SK-N-SH (cell line): ENCODE data around the gene CHIC1. TPM values are rescaled to one million over a fixed set of nuclear protein-coding genes. Genes with fewer than 3 reads are reported as not detected.

ENCODE experiments used
- CTCF ChIA-PET: fragments of 300-600, 350-600 bp; formaldehyde crosslinking; extraction: SDS; loops from one replicate; lab custom pipeline; 2021; lab: Yijun Ruan, JAX
- POLR2A ChIA-PET: fragments of 350-600 bp; sonication (Branson Sonifier 250); formaldehyde crosslinking; extraction: SDS; loops from one replicate; lab custom pipeline; 2020; ENCODE audit warnings: antibody characterized with exemption, inconsistent platforms; lab: Yijun Ruan, JAX
- DNase-seq: peaks from one replicate; pipeline ENCODE4 v3.0.0; 2012
- H2AFZ ChIP-seq: fragments of 200-600 bp; sonication (generic); 2 replicates; pipeline ENCODE4 v1.8.1; 2016; ENCODE audit warnings: antibody characterized with exemption, mild to moderate bottlenecking, low read depth
- H3F3A ChIP-seq: fragments of 200-600 bp; sonication (generic); replicated peaks from 2 replicates; pipeline ENCODE3; 2016; ENCODE audit warnings: antibody characterized with exemption, mild to moderate bottlenecking; ENCODE audit not compliant: insufficient read depth
- H3K27ac ChIP-seq, 2 experiments: fragments of 200-500 bp in 1 of 2; fragments of 200-600 bp in 1 of 2; sonication (Bioruptor generic) in 1 of 2; sonication (generic), shearing (Covaris generic) in 1 of 2; 2 replicates each; pipeline versions ENCODE4 v1.5.1 to v1.6.1; 2014 to 2016; ENCODE audit warnings: low read depth in 2 of 2, inconsistent platforms in 1 of 2, low read length in 1 of 2, mild to moderate bottlenecking in 1 of 2, mixed read lengths in 1 of 2
- H3K27me3 ChIP-seq: fragments of 200-600 bp; sonication (generic), shearing (Covaris generic); 2 replicates; pipeline ENCODE4 v1.6.1; 2016; ENCODE audit warnings: mixed run types; ENCODE audit not compliant: insufficient read depth
- H3K36me3 ChIP-seq, 2 experiments: fragments of 200-500 bp in 1 of 2; fragments of 200-600 bp in 1 of 2; sonication (Bioruptor generic) in 1 of 2; sonication (generic) in 1 of 2; replicated peaks in 1 of 2; 2 replicates each; pipeline versions ENCODE3 to v1.5.1; 2014 to 2016; ENCODE audit warnings: low read length in 1 of 2, mild to moderate bottlenecking in 1 of 2; ENCODE audit not compliant: insufficient read depth in 2 of 2, control insufficient read depth in 1 of 2
- H3K4me1 ChIP-seq, 2 experiments: fragments of 200-500 bp in 1 of 2; fragments of 200-600 bp in 1 of 2; sonication (Bioruptor generic) in 1 of 2; sonication (generic), shearing (Covaris generic) in 1 of 2; 2 replicates each; pipeline versions ENCODE4 v1.5.1 to v1.6.1; 2014 to 2016; ENCODE audit warnings: low read depth in 1 of 2, low read length in 1 of 2, mixed run types in 1 of 2; ENCODE audit not compliant: insufficient read depth in 2 of 2, control insufficient read depth in 1 of 2
- H3K4me2 ChIP-seq: fragments of 200-600 bp; sonication (generic), shearing (Covaris generic); 2 replicates; pipeline ENCODE4 v1.6.1; 2017; ENCODE audit warnings: mixed run types
- H3K4me3 ChIP-seq, 2 experiments: fragments of 200-500 bp in 1 of 2; fragments of 200-600 bp in 1 of 2; sonication (Bioruptor generic) in 1 of 2; sonication (generic), shearing (Covaris generic) in 1 of 2; 2 replicates each; pipeline versions ENCODE4 v1.5.1 to v1.8.1; 2014 to 2016; ENCODE audit warnings: low read depth in 2 of 2, inconsistent platforms in 1 of 2, low read length in 1 of 2, mild to moderate bottlenecking in 1 of 2, mixed read lengths in 1 of 2, moderate library complexity in 1 of 2
- H3K79me2 ChIP-seq: fragments of 200-600 bp; sonication (generic); 2 replicates; pipeline ENCODE4 v1.8.1; 2017; ENCODE audit warnings: mild to moderate bottlenecking; ENCODE audit not compliant: insufficient read depth
- H3K9ac ChIP-seq: fragments of 200-600 bp; sonication (generic); 2 replicates; pipeline ENCODE4 v1.6.1; 2017; ENCODE audit warnings: mixed run types
- H3K9me2 ChIP-seq: fragments of 200-600 bp; sonication (generic); 2 replicates; pipeline ENCODE4 v1.6.1; 2017; ENCODE audit warnings: mixed run types
- H3K9me3 ChIP-seq: fragments of 200-600 bp; sonication (generic); 2 replicates; pipeline ENCODE4 v1.6.1; 2017; ENCODE audit warnings: mixed run types, mild to moderate bottlenecking, moderate library complexity
- H4K20me1 ChIP-seq: fragments of 200-600 bp; sonication (generic); 2 replicates; pipeline ENCODE4 v1.6.1; 2017; ENCODE audit warnings: mild to moderate bottlenecking, mixed run types; ENCODE audit not compliant: insufficient read depth
- CHD2 ChIP-seq: fragments of 150-350 bp; IDR thresholded peaks from 2 replicates; pipeline ENCODE4 v1.6.1; 2018; ENCODE audit warnings: low read length; ENCODE audit not compliant: partially characterized antibody
- CTCF ChIP-seq: fragments of 200-600 bp; sonication (generic); IDR thresholded peaks from 2 replicates; pipeline ENCODE4 v1.6.1; 2017; ENCODE audit warnings: antibody characterized with exemption, mild to moderate bottlenecking, moderate library complexity
- ELF1 ChIP-seq: IDR thresholded peaks from 2 replicates; pipeline ENCODE4 v1.4.0; 2012
- EP300 ChIP-seq, 2 experiments: IDR thresholded peaks; 2 replicates each; pipeline versions ENCODE4 v1.4.0 to v1.6.1; 2012; ENCODE audit warnings: borderline replicate concordance in 1 of 2, low read depth in 1 of 2, low read length in 1 of 2
- GATA2 ChIP-seq: sonication (generic); formaldehyde crosslinking; IDR thresholded peaks from 2 replicates; pipeline ENCODE4 v1.5.0; 2020; ENCODE audit warnings: mild to moderate bottlenecking, missing genetic modification reagents
- MAX ChIP-seq: IDR thresholded peaks from 2 replicates; pipeline ENCODE4 v1.4.0; 2012; ENCODE audit warnings: low read depth
- NFIC ChIP-seq: IDR thresholded peaks from 2 replicates; pipeline ENCODE4 v1.4.0; 2012; ENCODE audit warnings: borderline replicate concordance
- NRF1 ChIP-seq: IDR thresholded peaks from 2 replicates; pipeline ENCODE4 v1.6.1; 2012; ENCODE audit warnings: low read depth, mild to moderate bottlenecking, low read length
- POLR2AphosphoS5 ChIP-seq: IDR thresholded peaks from 2 replicates; pipeline ENCODE4 v1.6.1; 2012; ENCODE audit warnings: low read depth, low read length
- REST ChIP-seq: IDR thresholded peaks from 2 replicates; pipeline ENCODE4 v1.6.1; 2012; ENCODE audit warnings: mild to moderate bottlenecking, low read depth, low read length, moderate library complexity
- RFX5 ChIP-seq: IDR thresholded peaks from 2 replicates; pipeline ENCODE4 v1.6.1; 2012; ENCODE audit warnings: mild to moderate bottlenecking, improper control_type of control experiment, low read length
- RXRA ChIP-seq: IDR thresholded peaks from 2 replicates; pipeline ENCODE4 v1.4.0; 2012; ENCODE audit warnings: low read depth, mild to moderate bottlenecking, borderline replicate concordance
- SIN3A ChIP-seq: IDR thresholded peaks from 2 replicates; pipeline ENCODE4 v1.6.1; 2012; ENCODE audit warnings: low read depth, mild to moderate bottlenecking, low read length, moderate library complexity, borderline replicate concordance
- TCF12 ChIP-seq: IDR thresholded peaks from 2 replicates; pipeline ENCODE4 v1.4.0; 2012
- TEAD4 ChIP-seq: IDR thresholded peaks from 2 replicates; pipeline ENCODE4 v1.4.0; 2012; ENCODE audit warnings: mild to moderate bottlenecking, borderline replicate concordance; ENCODE audit not compliant: insufficient read depth
- WGBS: methylation state at CpG from one replicate; pipeline ENCODE4 v1.1.6; 2017; ENCODE audit warnings: low lambda C conversion rate; 5-methylcytosine and 5-hydroxymethylcytosine counted together
- polyA plus RNA-seq, 3 experiments: library from polyadenylated mRNA; depleted of rRNA; stranded (reverse); fragments of >200 nt; gene quantifications; 2 replicates each; pipeline ENCODE4 v1.2.3, GENCODE V29; 2012

The CHIC1 gene
- polyA plus RNA-seq, 1 of the 3 experiments (the other 2 are of a cell fraction), result 2.8 TPM

- Histone ChIP-seq H3F3A (no peaks in the 10 kb centered on the region), H3K9me2 (no peaks in the 10 kb centered on the region), H3K4me3 (peak overlapping the region; percentile 55 to 78), H3K27ac (0 out of 4 replicates have a peak overlapping the region, but pooled peaks of 1 of the 2 experiments have one; percentile 16), H3K9ac (peak overlapping the region; percentile 83; the same call in 1 of the 2 replicates), H2AFZ (peak overlapping the region; percentile 83), H4K20me1 (no peaks in the 10 kb centered on the region), H3K4me1 (no peaks in the 10 kb centered on the region; a peak in 1 of 4 replicates), H3K4me2 (peak overlapping the region; percentile 79)
- DNase-seq, result no peak
- 0% methylated on average over 3 of the region's 3 CpGs for WGBS
- TF ChIP-seq MAX (no peak), TEAD4 (no peak), TCF12 (no peak), POLR2AphosphoS5 (no peak), ELF1 (no peak), RXRA (no peak), NRF1 (no peak), EP300 (IDR thresholded peaks at IDR 0.05; ENCODE audit: borderline replicate concordance in 1 of 2, low read depth in 1 of 2, low read length in 1 of 2) (no peak), CHD2 (no peak), GATA2 (CRISPR knock-in tag) (no peak), RFX5 (no peak), CTCF (no peak), REST (no peak), SIN3A (no peak), NFIC (no peak)
- TF ChIP-seq, all 33 proteins: peak for 0
- CTCF ChIA-PET, result no interaction called here
- H3K79me2 ChIP-seq, result peaks cover 8% of the 10 kb centered on the region; the same call in 1 of the 2 replicates
- no peaks in the 10 kb centered on the region for H3K9me3 ChIP-seq
- no peaks in the 10 kb centered on the region for H3K27me3 ChIP-seq
- H3K36me3 ChIP-seq, result no peaks in the 10 kb centered on the region
- POLR2A ChIA-PET, result no interaction called here
Observed at GRCh38 chrX:73562458-73562857, 539 bp upstream of the CHIC1 start.
